HAP-1 (cell line): Measurements from ENCODE around the gene B3GALT6.

Experiments
- DNase-seq, 2 experiments: peaks; one replicate each; pipeline ENCODE4 v3.0.0-alpha.2; 2016 to 2020; ENCODE audit warnings: low spot score in 2 of 2
- H3K27me3 ChIP-seq: fragments of 250-450 bp; sonication (Bioruptor Pico); 2 replicates; pipeline ENCODE4 v1.5.1; 2020; ENCODE audit warnings: low read depth, mild to moderate bottlenecking, moderate library complexity
- H3K36me3 ChIP-seq: fragments of 250-450 bp; sonication (Bioruptor Pico); replicated peaks from 2 replicates; pipeline ENCODE4 v1.5.1; 2020; ENCODE audit warnings: mild to moderate bottlenecking
- H3K4me1 ChIP-seq: fragments of 250-450 bp; sonication (Bioruptor Pico); 2 replicates; pipeline ENCODE4 v1.5.1; 2020; ENCODE audit warnings: mild to moderate bottlenecking
- H3K4me3 ChIP-seq: fragments of 250-450 bp; sonication (Bioruptor Pico); 2 replicates; pipeline ENCODE4 v1.5.1; 2020; ENCODE audit warnings: mild to moderate bottlenecking, moderate library complexity
- H3K9me3 ChIP-seq: fragments of 250-450 bp; sonication (Bioruptor Pico); 2 replicates; pipeline ENCODE4 v1.5.1; 2020; ENCODE audit warnings: mild to moderate bottlenecking, moderate library complexity
- in situ Hi-C: fragments of 300-500 bp; cut with MboI; formaldehyde crosslinking; loops from 3 replicates; pipeline ENCODE4 v1.14.3; 2020; ENCODE audit warnings: low sequenced_read_pairs, inconsistent platforms, mixed read lengths

Gene B3GALT6

DNA sequence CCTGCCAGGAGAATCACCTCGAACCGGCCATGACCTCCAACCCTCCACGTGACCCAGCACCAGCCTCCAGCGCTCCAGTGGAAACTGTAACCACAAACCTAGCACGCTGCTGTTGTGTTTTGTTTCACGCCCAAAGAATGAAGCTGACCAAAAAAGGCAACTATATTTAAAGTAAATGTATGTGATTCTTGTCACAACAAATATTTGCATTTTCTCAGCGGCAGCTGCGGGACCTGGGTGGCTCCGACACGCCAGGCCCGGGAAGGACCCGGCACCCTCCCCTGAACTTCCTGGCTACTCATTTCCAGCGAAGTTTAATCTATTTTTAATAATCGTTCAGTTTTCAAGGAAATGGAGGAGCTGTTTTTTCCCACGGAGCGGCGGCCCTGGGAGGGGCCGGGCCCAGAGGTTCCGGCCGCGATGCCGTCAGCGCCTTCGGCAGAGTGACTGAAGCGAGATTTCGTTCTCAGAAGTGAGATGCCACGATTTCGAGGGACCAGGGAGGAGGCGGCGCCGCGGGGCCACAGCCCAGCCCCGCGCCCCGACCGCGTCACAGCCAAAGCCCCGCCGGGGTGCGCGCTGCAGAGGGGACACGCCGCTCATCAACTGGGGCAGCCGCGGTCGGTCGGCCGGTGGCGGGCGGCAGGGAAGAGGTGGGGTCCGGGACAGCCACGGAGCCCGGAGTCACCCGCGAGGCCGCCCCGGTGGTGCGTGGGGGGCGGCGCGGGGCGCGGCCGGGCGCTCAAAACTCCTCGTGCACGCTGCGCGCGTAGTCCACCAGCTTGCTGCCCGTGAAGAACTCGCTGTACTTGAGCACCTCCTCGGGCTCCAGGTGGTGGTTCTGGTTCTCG lies 15.0 kb upstream of the B3GALT6 start:
- Histone ChIP-seq H3K27me3 (no peaks in the 10 kb centered on the region), H3K4me1 (no peaks in the 10 kb centered on the region), H3K4me3 (no peak overlapping the region), H3K9me3 (no peaks in the 10 kb centered on the region), H3K36me3 (peaks cover 17% of the 10 kb centered on the region)
- in situ Hi-C loops, result no loop called here
- no peak for DNase-seq

DNA sequence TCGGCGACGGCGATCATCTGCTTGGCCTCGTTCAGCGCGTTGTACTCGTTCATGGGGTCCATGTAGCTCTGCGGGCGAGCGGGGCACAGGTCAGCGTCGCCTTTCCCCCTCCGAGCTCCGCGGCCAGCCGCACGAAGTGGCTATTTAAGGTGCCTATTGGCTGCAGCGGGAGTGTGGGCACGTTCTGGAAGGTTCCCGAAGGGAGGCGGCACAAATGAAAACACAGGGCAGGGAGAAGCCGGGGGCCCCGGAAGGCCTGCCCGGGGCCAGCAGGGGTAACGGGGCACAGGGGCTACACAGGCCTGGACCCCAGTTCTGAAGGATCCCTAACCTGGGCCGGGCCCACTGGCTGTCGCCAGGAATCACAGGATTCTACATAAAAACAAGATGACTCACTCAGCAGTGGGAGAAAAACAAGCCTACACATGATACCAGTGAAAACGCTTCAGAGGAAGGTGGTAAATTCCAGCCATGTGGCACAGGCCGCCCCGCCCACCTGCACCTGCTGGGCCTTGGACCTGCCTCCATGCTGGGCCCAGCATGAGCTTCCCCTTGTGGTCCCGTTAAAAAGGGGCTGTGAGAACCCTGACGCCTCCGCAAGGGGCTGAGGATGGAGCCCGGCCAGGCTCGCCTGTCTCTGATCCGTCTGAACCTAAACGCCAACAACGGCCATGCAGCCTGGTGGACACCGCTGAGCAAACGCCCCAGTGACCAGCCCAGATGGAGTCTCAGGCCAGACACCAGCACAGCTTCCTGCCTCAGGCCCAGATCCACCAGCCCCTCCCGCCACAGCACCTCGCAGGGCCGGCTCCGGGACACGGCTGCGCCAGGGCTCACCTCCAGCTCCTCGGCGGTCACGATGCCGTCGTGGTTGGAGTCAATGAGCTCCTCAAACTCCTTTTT lies 14.2 kb upstream of the B3GALT6 start:
- Histone ChIP-seq H3K36me3 (peaks cover 23% of the 10 kb centered on the region), H3K27me3 (no peaks in the 10 kb centered on the region), H3K4me3 (no peak overlapping the region), H3K9me3 (no peaks in the 10 kb centered on the region), H3K4me1 (no peaks in the 10 kb centered on the region)
- DNase-seq, result no peak
- in situ Hi-C loops, result no loop called here

DNA sequence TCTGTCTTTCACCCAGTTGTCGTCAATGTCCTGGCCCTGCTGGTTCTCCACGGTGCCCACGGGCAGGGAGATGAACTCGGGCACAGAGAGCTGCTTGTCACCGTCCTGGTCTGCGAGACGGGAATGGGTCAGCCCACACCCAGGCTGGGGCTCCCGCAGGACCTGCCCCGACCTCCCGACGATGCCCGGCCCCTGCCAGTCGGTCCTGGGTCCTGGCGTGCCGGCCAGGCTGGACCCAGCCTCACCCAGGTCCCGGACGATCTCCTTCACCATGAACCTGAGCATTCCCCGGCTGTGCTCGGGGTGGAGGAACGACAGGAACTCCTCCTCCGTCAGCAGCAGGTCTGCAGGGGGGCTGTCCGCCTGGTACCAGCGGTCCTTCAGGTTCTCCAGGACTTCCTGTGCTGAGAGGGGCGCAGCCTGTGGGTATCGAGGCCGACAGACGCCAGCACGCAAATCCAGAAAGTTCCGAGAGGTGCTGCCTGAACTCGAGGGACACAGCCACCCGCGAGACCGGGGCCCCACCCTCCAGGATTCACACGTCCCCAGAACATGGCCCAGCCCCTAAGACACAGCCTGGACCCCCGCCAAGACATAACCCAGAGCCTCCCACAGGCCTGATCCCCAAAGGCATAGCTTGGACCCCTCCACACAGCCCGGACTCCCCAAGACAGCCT lies 13.4 kb upstream of the B3GALT6 start:
- no peaks in the 10 kb centered on the region for H3K27me3 ChIP-seq
- in situ Hi-C loops, result no loop called here
- no peak overlapping the region for H3K4me3 ChIP-seq
- no peak for DNase-seq
- H3K4me1 ChIP-seq, result no peaks in the 10 kb centered on the region
- peaks cover 28% of the 10 kb centered on the region for H3K36me3 ChIP-seq
- H3K9me3 ChIP-seq, result no peaks in the 10 kb centered on the region

DNA sequence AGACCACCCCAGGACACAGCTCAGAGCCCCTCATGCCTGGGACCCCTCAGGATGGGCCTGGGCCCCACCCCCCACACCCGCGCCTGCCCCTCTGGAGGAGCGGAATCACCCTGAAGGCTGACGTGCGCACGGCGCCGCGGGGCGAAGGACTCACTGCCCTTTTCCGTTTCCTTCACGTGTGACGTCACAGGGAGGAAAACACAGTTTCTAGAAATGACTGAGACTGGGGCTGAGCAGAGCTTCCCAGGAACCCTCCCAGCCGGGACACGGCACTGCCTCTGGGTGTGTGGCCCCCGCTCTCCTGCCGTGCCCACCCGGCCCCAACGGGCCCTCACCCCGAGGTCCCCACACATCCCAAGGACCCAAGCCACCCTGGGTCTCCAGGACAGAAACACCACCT lies 12.7 kb upstream of the B3GALT6 start:
- Histone ChIP-seq H3K36me3 (peaks cover 28% of the 10 kb centered on the region), H3K4me1 (no peaks in the 10 kb centered on the region), H3K4me3 (no peak overlapping the region), H3K27me3 (no peaks in the 10 kb centered on the region), H3K9me3 (no peaks in the 10 kb centered on the region)
- DNase-seq, result no peak
- in situ Hi-C loops, result no loop called here

DNA sequence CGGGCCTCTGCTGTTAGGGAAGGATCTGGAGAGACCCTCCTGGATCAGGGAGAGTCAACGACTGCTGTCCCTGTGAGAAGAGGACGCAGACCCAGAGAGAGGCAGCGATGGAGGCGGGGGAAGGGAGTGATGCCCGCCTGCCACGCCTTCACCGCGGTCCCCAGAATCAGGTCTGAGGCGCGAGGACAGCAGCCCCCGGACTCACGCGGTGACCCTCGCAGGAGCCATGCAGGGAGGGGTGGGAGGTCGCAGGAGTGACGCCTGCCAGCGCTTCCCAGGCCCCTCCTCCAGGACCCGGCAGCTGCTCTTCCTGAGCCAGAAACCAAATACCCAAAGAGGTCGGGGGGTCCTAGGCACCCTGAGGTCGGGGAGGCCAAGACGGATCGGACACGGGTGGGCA lies 11.8 kb upstream of the B3GALT6 start:
- Histone ChIP-seq H3K27me3 (no peaks in the 10 kb centered on the region), H3K4me1 (no peaks in the 10 kb centered on the region), H3K9me3 (no peaks in the 10 kb centered on the region), H3K36me3 (peaks cover 31% of the 10 kb centered on the region), H3K4me3 (no peak overlapping the region)
- in situ Hi-C loops, result no loop called here
- DNase-seq, result no peak

DNA sequence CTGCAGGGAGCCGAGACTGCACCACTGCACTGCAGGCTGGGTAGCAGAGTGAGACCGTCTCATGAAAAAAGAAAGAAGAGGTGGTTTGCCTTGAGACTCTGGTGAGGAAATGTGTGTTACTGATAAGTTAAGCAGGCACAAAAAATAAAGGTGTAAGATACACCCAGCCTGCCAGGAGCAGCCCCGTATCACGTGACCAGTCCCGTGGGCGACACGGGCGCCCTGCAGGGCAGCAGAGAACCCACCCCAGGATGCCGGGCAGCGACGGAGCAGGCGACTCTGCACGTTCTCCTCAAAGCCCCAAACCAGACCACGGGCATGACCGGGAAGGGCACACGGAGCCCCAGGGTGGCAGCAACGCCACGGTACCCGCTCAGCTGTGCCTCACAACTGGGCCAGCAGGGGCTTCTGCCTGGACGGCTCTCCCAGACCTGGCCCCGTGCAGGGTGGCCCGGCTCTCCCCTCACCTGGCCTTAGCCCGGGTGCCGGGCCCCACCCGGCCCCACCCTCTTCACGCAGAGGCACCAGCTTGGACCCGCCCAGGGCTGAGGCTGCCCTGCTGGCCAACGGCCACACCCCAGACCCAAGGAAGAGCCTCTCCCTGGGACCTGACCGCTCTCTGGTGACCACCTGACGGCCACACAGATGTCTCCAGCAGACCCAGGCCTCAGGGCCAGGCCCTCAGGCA lies 10.0 kb upstream of the B3GALT6 start:
- no peaks in the 10 kb centered on the region for H3K27me3 ChIP-seq
- H3K9me3 ChIP-seq, result no peaks in the 10 kb centered on the region
- no peak overlapping the region for H3K4me3 ChIP-seq
- H3K36me3 ChIP-seq, result peaks cover 40% of the 10 kb centered on the region
- in situ Hi-C loops, result no loop called here
- DNase-seq, result no peak
- H3K4me1 ChIP-seq, result no peaks in the 10 kb centered on the region

DNA sequence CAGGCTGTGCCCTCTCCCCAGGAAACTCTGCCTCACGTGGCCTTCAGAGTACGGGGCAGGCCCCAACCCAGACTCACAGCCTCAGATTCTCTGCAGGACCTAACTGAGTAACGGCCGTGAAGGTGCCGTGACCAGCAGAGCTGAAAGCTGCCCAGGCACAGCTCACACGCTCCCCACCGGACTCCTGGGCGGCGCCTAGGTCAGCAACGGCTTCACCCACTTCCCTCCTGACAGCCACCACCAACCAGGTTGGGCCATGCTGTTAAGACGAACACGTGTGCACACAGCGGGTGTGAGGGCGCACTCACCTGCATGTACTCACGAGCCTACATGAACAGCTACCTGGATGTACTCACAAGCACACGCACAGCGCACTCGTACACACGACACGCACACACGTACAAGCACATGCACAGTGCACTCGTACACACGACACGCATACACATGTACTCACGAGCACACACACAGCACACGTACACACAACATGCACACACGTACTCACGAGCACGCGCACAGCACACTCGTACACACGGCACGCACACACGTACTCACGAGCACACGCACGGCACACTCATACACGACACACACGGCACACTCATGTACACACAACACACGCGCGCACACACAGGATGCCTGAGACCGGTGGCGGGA lies 9.3 kb upstream of the B3GALT6 start:
- H3K4me1 ChIP-seq, result no peaks in the 10 kb centered on the region
- no peak for DNase-seq
- H3K4me3 ChIP-seq, result no peak overlapping the region
- in situ Hi-C loops, result no loop called here
- peaks cover 43% of the 10 kb centered on the region for H3K36me3 ChIP-seq
- no peaks in the 10 kb centered on the region for H3K27me3 ChIP-seq
- H3K9me3 ChIP-seq, result no peaks in the 10 kb centered on the region

DNA sequence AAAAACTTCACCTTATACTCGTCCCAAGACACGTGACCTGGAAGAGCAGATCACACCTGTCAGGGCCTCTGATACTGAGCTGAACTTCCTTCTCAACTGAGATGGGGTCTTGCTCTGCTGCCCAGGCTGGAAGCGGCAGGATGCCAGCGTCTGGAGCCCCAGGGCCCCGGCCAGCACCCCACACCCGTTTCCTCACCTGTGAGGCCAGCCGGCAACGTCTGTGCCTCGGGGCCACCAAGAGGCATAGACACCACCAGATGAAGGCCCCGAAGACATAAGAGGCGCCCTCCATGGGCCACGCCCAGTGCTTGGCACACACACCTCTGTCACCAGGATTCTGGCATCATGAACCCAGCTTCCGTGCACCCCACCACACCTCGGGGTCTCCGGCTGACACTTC lies 8.7 kb upstream of the B3GALT6 start:
- peaks cover 44% of the 10 kb centered on the region for H3K36me3 ChIP-seq
- H3K9me3 ChIP-seq, result no peaks in the 10 kb centered on the region
- H3K27me3 ChIP-seq, result no peaks in the 10 kb centered on the region
- in situ Hi-C loops, result no loop called here
- no peak for DNase-seq
- H3K4me1 ChIP-seq, result no peaks in the 10 kb centered on the region
- H3K4me3 ChIP-seq, result no peak overlapping the region

DNA sequence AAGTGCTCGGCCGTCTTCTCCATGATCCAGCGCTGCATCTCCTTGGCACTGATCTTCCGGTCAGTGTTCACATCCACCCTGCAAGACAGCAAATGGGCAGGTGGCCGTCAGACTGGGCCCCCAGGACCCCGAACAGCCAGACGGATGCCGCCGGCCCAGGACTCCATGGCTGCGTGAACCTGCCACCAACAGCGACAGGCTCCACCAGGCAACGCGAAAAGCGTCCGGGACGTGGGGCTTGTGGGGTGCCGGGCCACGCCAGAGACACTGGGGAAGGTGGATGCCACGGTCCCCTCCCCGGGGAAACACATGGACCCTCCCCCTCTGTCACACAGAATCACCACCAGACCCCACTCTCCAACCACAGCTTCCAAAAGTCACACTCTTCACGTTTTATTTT lies 8.1 kb upstream of the B3GALT6 start:
- no peak for DNase-seq
- Histone ChIP-seq H3K27me3 (no peaks in the 10 kb centered on the region), H3K36me3 (peaks cover 46% of the 10 kb centered on the region), H3K4me3 (no peak overlapping the region), H3K9me3 (no peaks in the 10 kb centered on the region), H3K4me1 (no peaks in the 10 kb centered on the region)
- in situ Hi-C loops, result no loop called here

DNA sequence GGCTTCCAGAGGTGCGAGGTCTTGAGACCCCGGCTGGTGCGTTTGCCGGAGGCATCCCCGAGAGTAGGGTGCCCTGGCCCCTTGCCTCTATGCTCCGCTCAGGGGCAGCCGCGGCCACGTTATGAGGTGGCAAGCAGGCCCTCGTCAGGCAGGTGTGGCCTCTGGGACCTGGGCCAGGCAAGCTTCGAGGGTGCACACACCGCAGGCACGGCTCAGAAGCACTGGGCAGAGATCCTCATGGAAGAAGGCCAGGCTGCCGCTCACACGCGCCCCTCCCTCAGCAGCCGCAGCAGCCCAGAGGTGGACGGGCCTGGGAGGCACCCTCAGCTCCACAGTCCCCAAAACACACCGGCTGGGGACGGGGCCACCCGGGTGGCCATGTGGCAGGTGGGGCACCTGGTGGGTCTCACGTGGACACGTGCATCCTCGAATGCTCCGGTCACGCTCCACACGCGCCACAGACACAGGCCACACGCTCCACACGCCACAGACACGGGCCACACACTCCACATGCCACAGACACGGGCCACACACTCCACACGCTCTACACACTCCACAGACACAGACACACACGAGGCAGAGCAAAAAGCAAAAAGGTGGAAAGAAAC lies 6.7 kb upstream of the B3GALT6 start:
- DNase-seq, result no peak
- Histone ChIP-seq H3K9me3 (no peaks in the 10 kb centered on the region), H3K36me3 (peaks cover 49% of the 10 kb centered on the region), H3K4me1 (no peaks in the 10 kb centered on the region), H3K4me3 (no peak overlapping the region), H3K27me3 (no peaks in the 10 kb centered on the region)
- in situ Hi-C loops, result no loop called here

DNA sequence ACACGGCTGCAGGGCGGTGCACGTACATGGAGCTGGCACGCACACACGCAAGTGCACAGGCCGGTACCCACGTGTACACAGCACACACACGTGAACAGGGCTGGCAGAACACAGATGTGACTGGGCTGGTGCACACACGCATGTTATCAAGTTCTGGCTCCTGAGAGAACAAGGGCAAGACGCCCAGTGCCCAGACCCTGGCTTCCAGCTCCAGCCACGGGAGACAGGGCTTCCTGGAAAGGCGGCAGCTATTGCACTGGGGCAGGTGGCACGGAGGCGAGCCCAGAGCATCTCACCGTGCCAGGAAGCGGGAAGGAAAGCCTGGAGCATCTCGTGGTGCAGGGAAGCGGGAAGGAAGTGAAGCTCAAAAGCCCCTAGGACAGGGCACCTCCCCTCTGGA lies 6.1 kb upstream of the B3GALT6 start:
- no peak for DNase-seq
- peaks cover 48% of the 10 kb centered on the region for H3K36me3 ChIP-seq
- no peaks in the 10 kb centered on the region for H3K4me1 ChIP-seq
- H3K4me3 ChIP-seq, result no peak overlapping the region
- in situ Hi-C loops, result no loop called here
- no peaks in the 10 kb centered on the region for H3K27me3 ChIP-seq
- H3K9me3 ChIP-seq, result no peaks in the 10 kb centered on the region

DNA sequence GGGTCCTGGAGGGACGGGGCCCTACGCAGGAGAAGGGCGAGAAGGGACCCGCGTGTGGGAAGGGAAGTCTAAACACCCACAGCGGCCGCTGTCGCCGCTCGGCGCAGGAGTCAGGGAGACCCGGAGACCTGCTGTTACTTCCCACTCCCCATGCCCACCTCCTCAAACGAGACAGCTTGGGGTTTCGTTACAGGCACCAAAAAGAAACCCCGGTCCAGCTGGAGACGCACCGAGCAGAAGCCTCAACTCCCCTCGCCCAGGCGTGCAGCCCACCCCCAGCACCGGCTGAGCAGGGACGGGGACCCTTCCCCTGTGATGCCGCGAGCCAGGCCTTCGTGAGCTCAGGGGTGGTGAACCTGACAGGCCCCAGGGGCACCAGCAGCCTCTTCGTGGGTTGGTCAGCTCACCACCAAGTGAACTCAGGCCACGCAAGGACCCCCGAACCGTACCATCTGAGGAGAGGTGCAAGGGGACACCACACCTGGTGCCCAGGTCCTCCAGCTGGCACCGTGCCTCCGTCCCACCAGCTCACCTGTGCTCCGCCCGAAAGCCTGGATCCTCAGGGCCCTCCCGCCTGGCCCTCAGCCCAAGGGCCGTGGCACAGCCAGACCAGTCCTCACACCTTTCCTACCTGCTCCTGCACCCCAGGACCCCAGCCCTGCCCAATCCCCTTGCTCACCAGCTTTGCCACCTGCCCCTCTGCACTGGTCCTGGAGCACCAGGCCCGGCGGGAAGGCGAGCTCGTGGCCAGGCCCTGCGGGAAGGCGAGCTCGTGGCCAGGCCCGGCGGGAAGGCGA lies 5.3 kb upstream of the B3GALT6 start:
- no peaks in the 10 kb centered on the region for H3K9me3 ChIP-seq
- H3K36me3 ChIP-seq, result peaks cover 48% of the 10 kb centered on the region
- in situ Hi-C loops, result no loop called here
- H3K27me3 ChIP-seq, result no peaks in the 10 kb centered on the region
- no peaks in the 10 kb centered on the region for H3K4me1 ChIP-seq
- no peak for DNase-seq
- no peak overlapping the region for H3K4me3 ChIP-seq
